Peyer's patch (tissue), 4 donors: Measurements from ENCODE around the gene CCDC126.

Source experiments
- POLR2A ChIP-seq, 2 donors: fragments of 450-650 bp; IDR thresholded peaks; one replicate each; pipeline ENCODE4 v1.5.1; 2017; ENCODE audit warnings: antibody characterized with exemption in 2 of 2, mild to moderate bottlenecking in 2 of 2, moderate library complexity in 2 of 2
- TF ChIP-seq, protein P1 (sequence below), 6 experiments: fragments of 450-650 bp in 4 of 6; fragments of 200-600 bp in 2 of 6; sonication (generic) in 1 of 6; IDR thresholded peaks; one replicate each; pipeline ENCODE4 v1.5.1; 2017 to 2019; ENCODE audit warnings: antibody characterized with exemption in 6 of 6, mild to moderate bottlenecking in 3 of 6, moderate library complexity in 1 of 6

DNA sequence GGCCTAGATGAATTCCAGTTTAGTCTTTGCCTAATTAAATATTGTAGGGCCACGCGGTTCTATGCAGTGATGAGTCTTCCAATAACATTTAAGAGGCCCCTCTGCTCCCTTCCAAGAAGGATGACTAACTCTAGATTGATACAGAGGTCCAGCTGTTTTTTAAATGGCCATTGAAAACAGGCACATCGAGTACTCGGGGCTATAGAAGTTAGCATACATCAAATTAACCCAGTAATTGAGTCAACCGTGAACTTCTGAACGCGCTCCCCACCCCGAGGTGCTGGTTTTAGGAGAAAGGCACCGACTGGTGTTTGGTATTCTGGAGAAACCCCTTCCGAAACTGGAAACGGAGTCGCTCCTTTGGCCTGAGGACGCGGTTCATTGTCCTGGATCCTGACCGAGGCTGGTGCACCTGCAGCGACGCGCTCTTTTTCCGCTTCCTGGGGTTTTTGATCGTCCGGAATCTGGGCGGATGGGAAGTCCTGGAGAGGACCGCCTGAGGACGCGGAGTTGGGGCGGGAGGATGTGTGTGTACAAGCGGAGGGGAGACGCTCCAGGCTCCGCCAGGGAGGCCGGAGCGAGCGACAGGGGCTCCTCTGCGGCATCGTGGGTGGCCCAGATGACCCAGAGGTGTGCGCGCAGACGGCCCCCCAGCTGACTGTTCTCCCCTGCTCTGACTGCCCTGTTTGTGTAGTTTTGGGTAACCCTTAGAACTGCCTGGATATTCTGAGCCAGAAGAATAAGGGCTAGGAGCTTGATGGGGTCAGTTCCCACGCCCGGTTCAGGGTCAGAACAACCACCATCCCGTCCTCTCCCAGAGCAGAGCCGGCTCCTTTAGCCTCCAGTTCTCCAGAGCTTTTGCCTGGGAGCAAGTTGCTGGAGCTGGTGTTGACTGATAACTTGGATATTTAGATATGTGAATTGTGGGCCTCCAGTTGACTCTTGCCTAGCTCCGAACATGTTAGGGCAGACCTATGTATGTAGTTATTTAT lies 83.5 kb downstream of the CCDC126 start:
- TF ChIP-seq, protein P1, sequence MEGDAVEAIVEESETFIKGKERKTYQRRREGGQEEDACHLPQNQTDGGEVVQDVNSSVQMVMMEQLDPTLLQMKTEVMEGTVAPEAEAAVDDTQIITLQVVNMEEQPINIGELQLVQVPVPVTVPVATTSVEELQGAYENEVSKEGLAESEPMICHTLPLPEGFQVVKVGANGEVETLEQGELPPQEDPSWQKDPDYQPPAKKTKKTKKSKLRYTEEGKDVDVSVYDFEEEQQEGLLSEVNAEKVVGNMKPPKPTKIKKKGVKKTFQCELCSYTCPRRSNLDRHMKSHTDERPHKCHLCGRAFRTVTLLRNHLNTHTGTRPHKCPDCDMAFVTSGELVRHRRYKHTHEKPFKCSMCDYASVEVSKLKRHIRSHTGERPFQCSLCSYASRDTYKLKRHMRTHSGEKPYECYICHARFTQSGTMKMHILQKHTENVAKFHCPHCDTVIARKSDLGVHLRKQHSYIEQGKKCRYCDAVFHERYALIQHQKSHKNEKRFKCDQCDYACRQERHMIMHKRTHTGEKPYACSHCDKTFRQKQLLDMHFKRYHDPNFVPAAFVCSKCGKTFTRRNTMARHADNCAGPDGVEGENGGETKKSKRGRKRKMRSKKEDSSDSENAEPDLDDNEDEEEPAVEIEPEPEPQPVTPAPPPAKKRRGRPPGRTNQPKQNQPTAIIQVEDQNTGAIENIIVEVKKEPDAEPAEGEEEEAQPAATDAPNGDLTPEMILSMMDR (IDR thresholded peaks at IDR 0.05), result no peak
- peak; percentile 45 to 59 for TF ChIP-seq POLR2A (IDR thresholded peaks at IDR 0.05)
